ENCODE results near the gene SIGLEC6. TPM values are rescaled to one million over a fixed set of nuclear protein-coding genes. Genes with fewer than 3 reads are reported as not detected.

The SIGLEC6 gene
- total and polyA plus RNA-seq, 7 donors = 0.55 to 2.1 (median 0.82) TPM; not detected in 2

DNA sequence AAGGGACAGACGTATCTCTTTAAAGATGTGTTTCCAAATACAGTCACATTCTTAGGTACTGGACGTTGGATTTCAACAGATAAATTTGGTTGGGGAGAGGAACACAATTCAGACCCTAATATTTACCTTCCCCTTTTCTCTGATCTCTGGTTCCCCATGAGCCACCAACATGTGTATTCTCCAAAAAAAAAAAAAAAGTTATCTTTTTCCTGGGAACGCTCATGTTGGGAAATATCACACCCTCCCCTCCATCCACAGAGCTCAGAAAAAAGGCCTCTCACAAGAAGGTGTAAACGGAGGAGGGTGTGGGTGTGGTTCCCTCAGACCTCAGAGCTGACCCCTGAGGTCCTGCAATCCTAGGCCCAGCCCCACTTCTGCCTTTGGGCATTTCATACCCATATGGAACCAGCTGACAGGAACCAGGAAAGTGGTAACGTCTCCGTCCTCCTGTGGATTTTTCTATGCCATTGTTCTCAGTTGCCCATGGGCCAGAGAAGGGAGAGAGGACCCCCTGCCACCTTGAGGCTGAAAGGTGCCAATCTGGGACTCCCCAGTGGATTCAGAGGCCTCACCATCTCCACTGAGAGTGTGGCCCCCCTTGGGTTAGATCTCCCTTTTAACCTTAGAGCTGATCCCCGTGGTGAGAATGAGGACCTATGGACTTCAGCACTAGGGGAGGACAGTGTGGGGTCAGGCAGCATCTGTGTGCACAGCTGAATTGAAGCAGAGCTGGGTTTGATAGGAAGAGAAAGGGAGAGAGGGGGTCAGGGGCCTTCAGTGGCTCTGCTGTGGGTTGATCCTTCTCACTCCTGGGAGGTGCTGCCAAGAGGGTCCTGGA is 21.4 kb downstream of the SIGLEC6 start:
- Histone ChIP-seq H3K27me3 (peaks cover 0 to 9% (median 5%) of the 10 kb centered on the region in 3 donors), H3K9me3 (no peaks in the 10 kb centered on the region), H3K4me1 (no peaks in the 10 kb centered on the region), H3K27ac (no peak overlapping the region), H3K4me3 (no peak overlapping the region), H3K36me3 (no peaks in the 10 kb centered on the region)
- TF ChIP-seq POLR2AphosphoS5 (IDR thresholded peaks at IDR 0.05) (no peak), POLR2A (IDR thresholded peaks at IDR 0.05) (no peak), CTCF (IDR thresholded peaks at IDR 0.05) (no peak), EP300 (IDR thresholded peaks at IDR 0.05) (no peak)
- 55 to 64% methylated on average over 7 of the region's 7 CpGs for WGBS, 2 donors
- intact Hi-C loops (cut with DNase I) = no loop called here
- no peak for DNase-seq

DNA sequence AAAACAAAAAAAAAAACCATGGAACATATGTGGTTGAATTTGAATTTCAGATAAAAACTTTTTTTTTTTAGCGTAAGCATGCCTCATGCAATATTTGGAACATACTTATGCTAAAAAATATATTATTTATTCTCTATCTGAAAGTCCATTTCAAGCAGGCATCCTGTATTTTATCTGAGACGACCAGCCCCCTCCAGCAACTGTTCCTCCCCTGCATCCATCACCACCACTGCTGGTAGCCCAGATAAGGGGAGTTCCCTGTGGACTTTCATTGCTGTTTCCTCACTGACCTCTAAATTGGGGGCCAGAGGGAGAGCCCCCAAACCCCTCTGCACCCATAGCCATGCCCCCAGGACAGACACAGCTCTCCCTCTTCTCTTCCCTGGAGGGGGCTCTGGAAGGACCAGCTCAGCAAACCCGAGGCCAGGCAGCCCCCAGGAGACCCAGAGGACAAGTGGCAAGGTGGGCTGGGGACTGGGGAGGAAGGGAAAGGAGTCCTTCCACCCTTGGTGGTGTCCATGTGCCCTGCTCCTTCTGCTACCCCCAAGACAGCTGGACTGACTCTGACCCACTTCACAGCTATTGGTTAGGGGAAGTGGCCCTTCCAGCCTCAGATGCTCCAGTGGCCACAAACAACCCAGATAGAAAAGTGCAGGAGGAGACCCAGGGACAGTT is 23.3 kb downstream of the SIGLEC6 start:
- intact Hi-C loops (cut with DNase I) = no loop called here
- H3K4me1 ChIP-seq = no peaks in the 10 kb centered on the region
- no peak for TF ChIP-seq CTCF (IDR thresholded peaks at IDR 0.05)
- no peak for TF ChIP-seq POLR2A (IDR thresholded peaks at IDR 0.05)
- TF ChIP-seq POLR2AphosphoS5 (IDR thresholded peaks at IDR 0.05) = no peak
- TF ChIP-seq EP300 (IDR thresholded peaks at IDR 0.05) = no peak
- H3K27me3 ChIP-seq = peaks cover 0 to 8% (median 5%) of the 10 kb centered on the region in 3 donors
- H3K4me3 ChIP-seq = no peak overlapping the region
- peaks cover 0 to 3% (median 0%) of the 10 kb centered on the region in 4 donors for H3K9me3 ChIP-seq
- DNase-seq = no peak
- H3K27ac ChIP-seq = no peak overlapping the region
- H3K36me3 ChIP-seq = no peaks in the 10 kb centered on the region
- 50 to 60% methylated on average over 3 of the region's 3 CpGs for WGBS, 2 donors

GRCh38 chr19:51507640-51508058 is 23.8 kb downstream of the SIGLEC6 start:
- TF ChIP-seq CTCF (IDR thresholded peaks at IDR 0.05) = no peak
- no peak for TF ChIP-seq EP300 (IDR thresholded peaks at IDR 0.05)
- no peak for TF ChIP-seq POLR2AphosphoS5 (IDR thresholded peaks at IDR 0.05)
- TF ChIP-seq POLR2A (IDR thresholded peaks at IDR 0.05) = no peak
- WGBS, 2 donors = 64% methylated on average over 6 of the region's 6 CpGs
- no peaks in the 10 kb centered on the region for H3K4me1 ChIP-seq

GRCh38 chr19:51507192-51507591 is 24.3 kb downstream of the SIGLEC6 start:
- Histone ChIP-seq H3K4me3 (no peak overlapping the region), H3K36me3 (no peaks in the 10 kb centered on the region), H3K27me3 (peaks cover 0 to 5% (median 0%) of the 10 kb centered on the region in 3 donors), H3K4me1 (no peaks in the 10 kb centered on the region), H3K27ac (no peak overlapping the region), H3K9me3 (peaks cover 0 to 3% (median 0%) of the 10 kb centered on the region in 4 donors)
- intact Hi-C loops (cut with DNase I) = no loop called here
- no peak for DNase-seq
- TF ChIP-seq POLR2AphosphoS5 (IDR thresholded peaks at IDR 0.05) (no peak), EP300 (IDR thresholded peaks at IDR 0.05) (no peak), POLR2A (IDR thresholded peaks at IDR 0.05) (no peak), CTCF (IDR thresholded peaks at IDR 0.05) (no peak)
- 51 to 69% methylated on average over 3 of the region's 3 CpGs for WGBS, 2 donors

More at GRCh38 chr19:51507640-51508058, 23.8 kb downstream of the SIGLEC6 start:
- Histone ChIP-seq H3K27ac (no peak overlapping the region), H3K9me3 (peaks cover 0 to 3% (median 0%) of the 10 kb centered on the region in 4 donors), H3K4me3 (no peak overlapping the region), H3K27me3 (peaks cover 0 to 5% (median 3%) of the 10 kb centered on the region in 3 donors), H3K36me3 (no peaks in the 10 kb centered on the region)
- intact Hi-C loops (cut with DNase I) = no loop called here
- no peak for DNase-seq
